Stomach (tissue), 4 donors: ENCODE measurements around the gene CETN3.

Experiments used
- POLR2A ChIP-seq, 4 donors: fragments of 450-650 bp; IDR thresholded peaks; one replicate each; pipeline ENCODE4 v1.6.1; 2016; ENCODE audit warnings: antibody characterized with exemption in 4 of 4, control low read depth in 2 of 4, mild to moderate bottlenecking in 1 of 4, moderate library complexity in 1 of 4
- TF ChIP-seq, protein P1 (sequence below), 7 experiments: fragments of 450-650 bp in 4 of 7; fragments of 200-600 bp in 3 of 7; sonication (generic) in 3 of 7; IDR thresholded peaks; one replicate each; pipeline ENCODE4 v1.5.1; 2016 to 2019; ENCODE audit warnings: antibody characterized with exemption in 7 of 7, control low read depth in 2 of 7, mild to moderate bottlenecking in 1 of 7

- no peak for TF ChIP-seq POLR2A (IDR thresholded peaks at IDR 0.05)
- TF ChIP-seq, protein P1, sequence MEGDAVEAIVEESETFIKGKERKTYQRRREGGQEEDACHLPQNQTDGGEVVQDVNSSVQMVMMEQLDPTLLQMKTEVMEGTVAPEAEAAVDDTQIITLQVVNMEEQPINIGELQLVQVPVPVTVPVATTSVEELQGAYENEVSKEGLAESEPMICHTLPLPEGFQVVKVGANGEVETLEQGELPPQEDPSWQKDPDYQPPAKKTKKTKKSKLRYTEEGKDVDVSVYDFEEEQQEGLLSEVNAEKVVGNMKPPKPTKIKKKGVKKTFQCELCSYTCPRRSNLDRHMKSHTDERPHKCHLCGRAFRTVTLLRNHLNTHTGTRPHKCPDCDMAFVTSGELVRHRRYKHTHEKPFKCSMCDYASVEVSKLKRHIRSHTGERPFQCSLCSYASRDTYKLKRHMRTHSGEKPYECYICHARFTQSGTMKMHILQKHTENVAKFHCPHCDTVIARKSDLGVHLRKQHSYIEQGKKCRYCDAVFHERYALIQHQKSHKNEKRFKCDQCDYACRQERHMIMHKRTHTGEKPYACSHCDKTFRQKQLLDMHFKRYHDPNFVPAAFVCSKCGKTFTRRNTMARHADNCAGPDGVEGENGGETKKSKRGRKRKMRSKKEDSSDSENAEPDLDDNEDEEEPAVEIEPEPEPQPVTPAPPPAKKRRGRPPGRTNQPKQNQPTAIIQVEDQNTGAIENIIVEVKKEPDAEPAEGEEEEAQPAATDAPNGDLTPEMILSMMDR (IDR thresholded peaks at IDR 0.05), result no peak
Observed at GRCh38 chr5:90366948-90367347, 42.6 kb downstream of the CETN3 start.
